Measurements from ENCODE around the gene CENPN. TPM values are rescaled to one million over a fixed set of nuclear protein-coding genes. Genes with fewer than 3 reads are reported as not detected.

The CENPN gene
- total RNA-seq, 3 donors from 2014 or later, result 3.9 to 9.7 (median 8.2) TPM

DNA sequence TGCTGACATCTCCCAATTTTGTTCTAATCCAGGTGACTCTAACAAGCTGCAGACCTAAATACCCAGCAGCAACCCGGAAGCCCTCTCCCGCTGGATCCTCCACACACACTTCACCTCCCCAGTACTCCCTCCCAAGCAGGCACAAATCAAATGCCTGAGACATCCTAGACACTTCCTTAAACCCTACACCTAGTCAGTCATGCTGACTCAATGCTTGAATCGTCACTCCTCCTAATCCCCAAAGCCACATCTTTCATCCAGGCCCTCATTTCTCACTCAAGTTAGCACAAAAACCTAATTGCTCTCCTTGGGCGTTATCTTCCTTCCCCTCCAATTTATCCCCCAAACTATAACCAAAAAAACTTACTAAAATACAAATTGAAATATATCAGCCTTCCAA is 33.0 kb upstream of the CENPN start:
- Histone ChIP-seq H3K27me3 (no peaks in the 10 kb centered on the region), H3K4me1 (no peaks in the 10 kb centered on the region), H3K4me3 (no peak overlapping the region), H3K9me3 (no peaks in the 10 kb centered on the region), H3K36me3 (no peaks in the 10 kb centered on the region), H3K27ac (no peak overlapping the region)
- no peak for TF ChIP-seq POLR2A (IDR thresholded peaks at IDR 0.05)
- TF ChIP-seq POLR2AphosphoS5 (IDR thresholded peaks at IDR 0.05), result no peak
- TF ChIP-seq, protein P1, sequence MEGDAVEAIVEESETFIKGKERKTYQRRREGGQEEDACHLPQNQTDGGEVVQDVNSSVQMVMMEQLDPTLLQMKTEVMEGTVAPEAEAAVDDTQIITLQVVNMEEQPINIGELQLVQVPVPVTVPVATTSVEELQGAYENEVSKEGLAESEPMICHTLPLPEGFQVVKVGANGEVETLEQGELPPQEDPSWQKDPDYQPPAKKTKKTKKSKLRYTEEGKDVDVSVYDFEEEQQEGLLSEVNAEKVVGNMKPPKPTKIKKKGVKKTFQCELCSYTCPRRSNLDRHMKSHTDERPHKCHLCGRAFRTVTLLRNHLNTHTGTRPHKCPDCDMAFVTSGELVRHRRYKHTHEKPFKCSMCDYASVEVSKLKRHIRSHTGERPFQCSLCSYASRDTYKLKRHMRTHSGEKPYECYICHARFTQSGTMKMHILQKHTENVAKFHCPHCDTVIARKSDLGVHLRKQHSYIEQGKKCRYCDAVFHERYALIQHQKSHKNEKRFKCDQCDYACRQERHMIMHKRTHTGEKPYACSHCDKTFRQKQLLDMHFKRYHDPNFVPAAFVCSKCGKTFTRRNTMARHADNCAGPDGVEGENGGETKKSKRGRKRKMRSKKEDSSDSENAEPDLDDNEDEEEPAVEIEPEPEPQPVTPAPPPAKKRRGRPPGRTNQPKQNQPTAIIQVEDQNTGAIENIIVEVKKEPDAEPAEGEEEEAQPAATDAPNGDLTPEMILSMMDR (IDR thresholded peaks at IDR 0.05), result no peak
- no peak for DNase-seq (ENCODE audit: low spot score in 2 of 2)
- intact Hi-C loops (cut with DNase I; ENCODE audit: low total_unique reads), result no loop called here

DNA sequence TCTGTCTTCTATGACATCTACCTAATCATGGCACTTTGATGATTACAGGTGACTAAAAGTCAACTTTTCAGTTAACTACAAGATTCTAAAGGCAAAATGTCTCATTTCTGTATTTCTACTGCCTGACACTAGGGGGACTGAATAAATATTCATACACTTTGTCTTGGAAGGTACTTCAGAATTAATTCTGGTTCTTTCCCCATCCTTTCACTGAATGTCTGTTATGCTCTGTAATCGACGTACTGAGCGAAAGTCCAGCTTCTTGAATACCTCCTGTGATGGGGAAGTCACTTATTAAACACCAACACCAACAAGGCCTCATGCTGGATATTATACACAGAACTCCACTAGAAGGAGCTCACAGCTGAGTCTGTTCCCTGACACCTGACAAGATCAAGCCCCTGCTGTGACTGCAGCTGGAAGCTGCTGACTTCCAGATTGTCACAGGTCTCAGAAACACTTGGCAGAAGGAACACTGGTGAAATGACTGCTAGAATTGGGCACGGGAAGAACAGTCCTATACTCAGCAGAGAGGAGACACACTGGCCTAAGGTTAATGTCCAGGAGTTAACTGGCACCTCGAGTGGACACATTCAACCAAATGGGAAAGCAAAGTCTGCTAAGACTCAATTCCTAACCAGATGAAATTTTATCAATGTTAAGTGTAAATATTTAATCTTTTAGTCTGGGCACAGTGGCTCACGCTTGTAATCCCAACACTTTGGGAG is 32.2 kb upstream of the CENPN start:
- H3K4me1 ChIP-seq, result no peaks in the 10 kb centered on the region
- H3K9me3 ChIP-seq, result no peaks in the 10 kb centered on the region
- no peak for DNase-seq (ENCODE audit: low spot score in 2 of 2)
- no peak overlapping the region for H3K27ac ChIP-seq
- TF ChIP-seq, protein P1 (IDR thresholded peaks at IDR 0.05), result no peak
- no peak for TF ChIP-seq POLR2AphosphoS5 (IDR thresholded peaks at IDR 0.05)
- no peak for TF ChIP-seq POLR2A (IDR thresholded peaks at IDR 0.05)
- no peaks in the 10 kb centered on the region for H3K36me3 ChIP-seq
- intact Hi-C loops (cut with DNase I; ENCODE audit: low total_unique reads), result no loop called here
- no peak overlapping the region for H3K4me3 ChIP-seq
- no peaks in the 10 kb centered on the region for H3K27me3 ChIP-seq

DNA sequence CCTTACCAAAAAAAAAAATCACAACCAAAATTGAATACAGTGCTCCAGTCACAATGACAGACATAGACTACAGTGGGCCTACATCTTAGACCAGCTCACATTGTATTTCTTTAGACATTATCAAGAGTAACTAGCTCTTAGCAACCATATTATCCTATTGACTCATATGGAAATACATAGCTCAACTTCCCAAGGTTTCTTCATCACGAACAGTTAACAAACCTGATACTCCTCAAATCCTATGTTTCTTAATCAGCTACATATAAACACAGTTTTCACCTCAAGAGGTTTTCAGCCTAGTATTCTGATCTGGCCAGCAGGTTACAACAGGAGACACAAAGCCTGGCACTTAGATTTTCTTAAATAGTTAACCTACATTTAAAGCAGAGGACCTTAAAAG is 30.1 kb upstream of the CENPN start:
- H3K27me3 ChIP-seq, result no peaks in the 10 kb centered on the region
- H3K9me3 ChIP-seq, result no peaks in the 10 kb centered on the region
- no peaks in the 10 kb centered on the region for H3K4me1 ChIP-seq
- no peak for TF ChIP-seq POLR2AphosphoS5 (IDR thresholded peaks at IDR 0.05)
- TF ChIP-seq POLR2A (IDR thresholded peaks at IDR 0.05), result no peak
- TF ChIP-seq, protein P1 (IDR thresholded peaks at IDR 0.05), result no peak
- no peak for DNase-seq (ENCODE audit: low spot score in 2 of 2)
- H3K36me3 ChIP-seq, result no peaks in the 10 kb centered on the region
- intact Hi-C loops (cut with DNase I; ENCODE audit: low total_unique reads), result no loop called here
- no peak overlapping the region for H3K27ac ChIP-seq
- H3K4me3 ChIP-seq, result no peak overlapping the region

DNA sequence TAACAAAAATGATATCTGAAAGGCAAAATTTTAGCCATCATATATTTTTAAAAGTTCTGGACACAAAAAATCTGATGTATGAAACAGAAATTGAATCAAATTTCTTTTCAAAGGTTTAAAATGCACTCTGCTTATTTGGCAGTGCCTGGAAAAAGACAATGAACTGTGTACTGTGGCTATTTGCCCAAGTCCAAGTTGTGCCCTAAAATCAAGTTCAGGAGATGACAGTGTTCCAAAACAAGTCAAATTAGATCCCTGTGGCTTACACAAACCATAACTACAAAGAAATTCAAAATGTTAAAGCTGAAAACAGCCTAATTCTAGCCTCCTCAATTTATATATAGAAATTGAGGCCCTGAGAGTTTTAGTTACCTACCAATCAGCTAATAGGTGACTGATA is 25.9 kb upstream of the CENPN start:
- no peak for DNase-seq (ENCODE audit: low spot score in 2 of 2)
- intact Hi-C loops (cut with DNase I; ENCODE audit: low total_unique reads), result no loop called here
- no peaks in the 10 kb centered on the region for H3K36me3 ChIP-seq
- no peak overlapping the region for H3K4me3 ChIP-seq
- TF ChIP-seq, protein P1 (IDR thresholded peaks at IDR 0.05), result no peak
- TF ChIP-seq POLR2A (IDR thresholded peaks at IDR 0.05), result no peak
- TF ChIP-seq POLR2AphosphoS5 (IDR thresholded peaks at IDR 0.05), result no peak
- no peaks in the 10 kb centered on the region for H3K27me3 ChIP-seq
- no peak overlapping the region for H3K27ac ChIP-seq
- H3K9me3 ChIP-seq, result no peaks in the 10 kb centered on the region
- H3K4me1 ChIP-seq, result no peaks in the 10 kb centered on the region

DNA sequence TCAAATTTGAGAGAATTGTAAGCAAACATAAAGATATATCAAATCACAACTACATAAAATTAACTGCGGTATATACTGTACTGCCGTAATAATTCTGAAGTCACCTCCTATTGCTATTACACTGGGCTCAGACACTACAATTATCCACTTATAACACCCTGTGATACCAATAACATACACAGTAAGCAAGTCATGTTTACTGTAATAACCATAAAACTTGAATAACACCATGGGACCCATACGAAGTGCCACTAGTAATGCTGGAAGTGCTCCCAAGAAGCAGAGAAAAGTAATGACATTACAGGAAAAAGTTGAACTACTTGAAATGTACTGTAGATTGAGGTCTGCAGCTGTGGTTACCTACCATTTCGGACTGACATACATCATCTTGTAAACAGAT is 24.4 kb upstream of the CENPN start:
- Histone ChIP-seq H3K9me3 (no peaks in the 10 kb centered on the region), H3K36me3 (no peaks in the 10 kb centered on the region), H3K27me3 (no peaks in the 10 kb centered on the region), H3K27ac (no peak overlapping the region), H3K4me1 (no peaks in the 10 kb centered on the region), H3K4me3 (no peak overlapping the region)
- intact Hi-C loops (cut with DNase I; ENCODE audit: low total_unique reads), result no loop called here
- no peak for TF ChIP-seq POLR2AphosphoS5 (IDR thresholded peaks at IDR 0.05)
- TF ChIP-seq, protein P1 (IDR thresholded peaks at IDR 0.05), result no peak
- no peak for TF ChIP-seq POLR2A (IDR thresholded peaks at IDR 0.05)
- no peak for DNase-seq (ENCODE audit: low spot score in 2 of 2)

Measured in breast epithelium (tissue), 4 donors.